GM21786 (cell line): Measurements from ENCODE around the gene ANKRD9.

Experiments used
- ATAC-seq: cut with Tn5 transposase; IDR thresholded peaks from one replicate; pipeline ENCODE4 v1.9.1; 2021; ENCODE audit not compliant: unreplicated experiment

Gene ANKRD9

GRCh38 chr14:102499401-102500157 is 10.0 kb downstream of the ANKRD9 start:
- no peak for ATAC-seq

DNA sequence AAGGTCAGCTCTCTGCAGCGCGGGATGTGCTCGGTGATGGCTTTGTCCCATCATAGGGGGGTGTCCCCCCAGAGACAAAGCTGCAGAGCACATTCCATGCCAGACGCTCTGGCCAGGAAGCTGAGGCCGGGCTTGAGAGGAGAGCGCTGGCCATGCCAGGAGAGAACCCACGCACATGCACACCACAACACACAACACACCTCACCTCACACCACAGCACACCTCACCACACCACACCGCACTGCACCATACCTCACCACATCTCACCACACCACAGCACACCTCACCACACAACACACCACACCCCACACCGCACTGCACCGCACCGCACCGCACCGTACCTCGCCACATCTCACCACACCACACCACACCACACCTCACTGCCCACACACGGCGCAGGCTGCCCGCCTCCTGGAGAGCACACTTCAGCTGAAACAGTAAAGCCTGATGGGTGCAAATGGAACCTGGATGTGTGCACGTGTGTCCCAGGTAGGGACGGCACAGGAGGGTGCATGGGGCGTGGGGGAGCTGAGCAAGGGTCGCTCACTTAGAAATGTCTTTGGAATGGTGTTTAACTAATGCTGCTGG is 10.8 kb downstream of the ANKRD9 start:
- no peak for ATAC-seq

GRCh38 chr14:102497998-102498677 is 11.4 kb downstream of the ANKRD9 start:
- ATAC-seq: no peak

- no peak for ATAC-seq
These were observed 12.4 kb downstream of the ANKRD9 start for GRCh38 chr14:102496958-102497744.

- no peak for ATAC-seq
These were observed 13.3 kb downstream of the ANKRD9 start for GRCh38 chr14:102496331-102496691.

- ATAC-seq: no peak
These were observed 13.9 kb downstream of the ANKRD9 start for GRCh38 chr14:102495491-102496330.

DNA sequence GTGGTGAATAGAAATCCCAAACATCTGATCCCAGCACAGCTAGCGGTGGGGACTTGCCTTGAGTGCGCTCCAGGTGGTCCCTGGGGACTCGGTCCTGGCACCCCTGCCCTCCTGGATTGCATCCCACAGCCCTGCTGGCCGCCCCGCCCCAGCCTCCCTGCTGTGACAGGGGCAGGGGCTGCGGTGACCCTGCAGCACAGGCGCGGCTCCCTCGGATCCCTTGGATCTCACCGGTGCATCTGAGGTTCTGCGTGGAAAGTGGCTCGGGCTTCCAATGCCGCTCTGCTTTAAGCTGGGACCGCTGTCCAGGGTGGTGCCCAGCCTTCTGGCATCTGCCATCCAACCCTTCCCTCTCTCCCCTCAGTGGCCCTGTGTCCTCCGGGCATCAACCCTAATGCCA is 16.0 kb downstream of the ANKRD9 start:
- ATAC-seq: no peak

DNA sequence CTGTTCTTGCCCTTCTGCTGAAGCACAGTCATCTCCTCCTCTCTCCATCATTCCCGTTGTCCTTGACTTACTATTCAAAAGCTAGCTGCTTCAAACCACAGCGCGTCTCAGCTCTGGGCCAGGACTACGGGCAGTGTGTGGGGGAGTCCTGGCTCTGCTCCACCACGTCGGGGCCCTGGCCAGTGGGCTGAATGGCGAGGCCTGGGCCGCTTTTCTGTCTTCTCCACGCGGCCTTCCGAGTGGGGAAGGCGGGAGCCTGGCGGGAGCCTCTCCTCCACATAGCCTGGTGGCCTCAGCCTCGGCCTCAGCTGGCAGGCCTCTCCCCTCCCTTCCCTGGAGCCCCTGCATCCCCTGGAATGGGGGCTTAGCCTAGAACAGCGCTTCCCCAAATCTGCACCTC is 16.5 kb downstream of the ANKRD9 start:
- no peak for ATAC-seq

- ATAC-seq: no peak
These were observed 17.1 kb downstream of the ANKRD9 start for GRCh38 chr14:102492531-102492910.

- no peak for ATAC-seq
These were observed 17.6 kb downstream of the ANKRD9 start for GRCh38 chr14:102491786-102492530.

DNA sequence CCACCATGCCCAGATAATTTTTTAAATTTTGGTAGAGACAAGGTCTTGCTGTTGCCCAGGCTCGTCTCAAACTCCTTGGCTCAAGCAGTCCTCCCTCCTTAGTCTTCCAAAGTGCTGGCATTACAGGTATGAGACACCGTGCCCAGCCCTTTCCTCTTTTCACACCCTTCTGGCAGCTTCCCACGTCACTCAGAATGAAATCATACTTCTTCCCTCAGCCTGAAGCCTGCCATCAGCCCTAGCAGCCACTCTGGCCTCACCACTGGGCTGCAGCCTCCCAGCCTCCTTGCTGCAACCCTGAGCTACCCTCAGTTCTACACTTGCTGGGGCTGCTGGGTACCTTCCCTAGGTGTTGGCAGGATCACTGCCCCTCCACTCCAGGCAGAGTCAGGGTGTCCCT is 18.2 kb downstream of the ANKRD9 start:
- no peak for ATAC-seq

DNA sequence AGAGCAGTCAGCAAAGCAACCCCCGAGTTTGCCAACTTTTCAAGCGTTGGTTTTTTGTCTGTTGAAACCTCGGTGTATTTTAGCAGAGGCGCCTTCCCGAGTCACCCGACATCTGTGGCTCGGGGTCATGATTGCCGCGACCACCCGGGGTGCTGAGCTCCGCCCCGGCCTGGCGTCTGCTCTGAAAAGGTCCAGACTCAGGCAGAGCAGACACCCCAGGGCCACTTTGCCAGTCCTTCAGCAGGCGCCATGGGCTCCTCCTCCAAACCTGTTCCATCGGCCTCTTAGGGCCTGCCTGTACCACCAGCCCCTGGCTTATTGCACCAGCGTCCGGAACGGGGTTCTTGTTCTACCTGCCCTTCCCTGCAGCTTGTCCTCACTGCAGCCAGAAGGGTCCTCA is 19.1 kb downstream of the ANKRD9 start:
- no peak for ATAC-seq

GRCh38 chr14:102487204-102487577 is 22.4 kb downstream of the ANKRD9 start:
- no peak for ATAC-seq

- no peak for ATAC-seq
These were observed 22.9 kb downstream of the ANKRD9 start for GRCh38 chr14:102486513-102487203.

GRCh38 chr14:102485693-102486512 is 23.7 kb downstream of the ANKRD9 start:
- no peak for ATAC-seq

DNA sequence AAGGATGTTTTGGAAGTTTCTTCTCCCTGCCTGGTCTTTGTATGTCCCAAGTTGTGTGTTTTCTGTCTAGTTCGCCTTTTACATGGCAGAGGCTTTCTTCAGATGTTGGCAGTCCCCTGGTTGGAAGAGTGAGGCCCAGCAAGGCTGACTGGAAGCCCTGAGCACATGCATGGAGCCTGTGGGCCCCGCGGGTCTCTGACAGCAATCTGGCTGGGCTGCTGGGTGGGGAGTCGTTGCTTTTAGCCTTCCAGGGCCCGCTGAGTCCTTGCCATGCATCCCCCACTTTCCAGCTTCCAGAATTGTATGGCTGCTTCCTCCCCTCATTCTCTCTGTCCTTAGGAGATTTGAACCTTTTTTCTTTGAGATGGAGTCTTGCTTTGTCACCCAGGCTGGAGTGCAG is 25.3 kb downstream of the ANKRD9 start:
- no peak for ATAC-seq

- ATAC-seq: no peak
These were observed 27.8 kb downstream of the ANKRD9 start for GRCh38 chr14:102481791-102482238.

DNA sequence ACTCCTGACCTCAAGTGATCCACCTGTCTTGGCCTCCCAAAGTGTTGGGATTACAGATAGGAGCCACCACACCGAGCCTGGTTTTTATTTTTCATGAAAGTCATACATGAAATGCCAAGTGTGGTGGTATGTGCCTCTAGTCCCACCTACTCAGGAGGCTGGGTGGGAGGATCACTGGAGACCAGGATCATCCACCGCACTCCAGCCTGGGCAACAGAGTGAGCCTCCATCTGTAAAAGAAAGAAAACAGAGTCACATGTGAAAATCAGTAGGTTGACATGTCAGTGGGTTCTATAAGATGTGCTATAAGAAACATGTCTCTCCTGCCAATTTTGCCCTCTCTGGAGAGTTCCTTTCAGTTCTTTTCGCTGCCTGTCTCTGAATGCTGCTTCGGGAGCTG is 28.2 kb downstream of the ANKRD9 start:
- ATAC-seq: no peak

GRCh38 chr14:102479777-102480176 is 29.8 kb downstream of the ANKRD9 start:
- ATAC-seq: no peak
